OCI-LY3 (cell line): ENCODE data around the gene GDPD4.

Source experiments
- H2AFZ ChIP-seq: fragments of 200-600, 300-600 bp; shearing (Covaris generic); 2 replicates; pipeline ENCODE4 v1.6.0; 2014; ENCODE audit warnings: antibody characterized with exemption, low read depth, low read length
- H3K27ac ChIP-seq: fragments of 200-600, 300-600 bp; sonication (generic); 2 replicates; pipeline ENCODE4 v1.5.1; 2014; ENCODE audit warnings: mild to moderate bottlenecking, low read length, moderate library complexity, mixed read lengths
- H3K27me3 ChIP-seq: fragments of 200-600, 300-600 bp; sonication (generic); 2 replicates; pipeline ENCODE4 v1.6.1; 2014; ENCODE audit warnings: low read depth, low read length, mixed read lengths
- H3K36me3 ChIP-seq: fragments of 200-600, 300-600 bp; sonication (generic); replicated peaks from 2 replicates; pipeline ENCODE3; 2014; ENCODE audit warnings: low read depth, low read length, mixed read lengths
- H3K4me1 ChIP-seq: fragments of 300-600, 200-600 bp; sonication (generic); 2 replicates; pipeline ENCODE4 v1.6.1; 2014; ENCODE audit warnings: low read length, mixed read lengths
- H3K4me2 ChIP-seq: fragments of 200-600, 300-600 bp; sonication (generic); 2 replicates; pipeline ENCODE4 v1.6.1; 2014; ENCODE audit warnings: low read length, mixed read lengths
- H3K4me3 ChIP-seq: fragments of 300-600, 200-600 bp; sonication (generic); 2 replicates; pipeline ENCODE4 v1.5.1; 2014; ENCODE audit warnings: antibody characterized with exemption, mild to moderate bottlenecking, low read length, moderate library complexity
- H3K79me2 ChIP-seq: fragments of 300-600, 200-600 bp; shearing (Covaris generic); 2 replicates; pipeline ENCODE4 v1.6.1; 2014; ENCODE audit warnings: mild to moderate bottlenecking, low read length, mixed read lengths
- H3K9ac ChIP-seq: fragments of 300-600, 200-600 bp; shearing (Covaris generic); 2 replicates; pipeline ENCODE4 v1.6.0; 2014; ENCODE audit warnings: mild to moderate bottlenecking, low read length, moderate library complexity
- H3K9me3 ChIP-seq: fragments of 200-600, 300-600 bp; shearing (Covaris generic); 2 replicates; pipeline ENCODE4 v1.6.1; 2014; ENCODE audit warnings: low read length, mixed read lengths; ENCODE audit not compliant: insufficient read depth
- H4K20me1 ChIP-seq: fragments of 200-600, 300-600 bp; sonication (generic); 2 replicates; pipeline ENCODE4 v1.6.1; 2016; ENCODE audit warnings: low read length, mixed read lengths; ENCODE audit not compliant: insufficient read depth
- CTCF ChIP-seq: fragments of 200-600, 300-600 bp; sonication (generic); IDR thresholded peaks from 2 replicates; pipeline ENCODE4 v1.5.1; 2014; ENCODE audit warnings: antibody characterized with exemption, low read length, low read depth
- EZH2phosphoT487 ChIP-seq: fragments of 200-600 bp; shearing (Covaris generic); IDR thresholded peaks from 2 replicates; pipeline ENCODE4 v1.6.1; 2018; ENCODE audit warnings: antibody characterized with exemption, mixed run types, low read depth

Gene GDPD4

GRCh38 chr11:77190331-77191075 lies 111.0 kb downstream of the GDPD4 start:
- no peaks in the 10 kb centered on the region for H3K79me2 ChIP-seq
- no peak overlapping the region for H3K4me2 ChIP-seq
- no peaks in the 10 kb centered on the region for H3K36me3 ChIP-seq
- H3K27ac ChIP-seq, result no peak overlapping the region
- no peak overlapping the region for H2AFZ ChIP-seq
- H3K9me3 ChIP-seq, result no peaks in the 10 kb centered on the region
- TF ChIP-seq EZH2phosphoT487 (no peak), CTCF (no peak)
- H3K4me3 ChIP-seq, result no peak overlapping the region
- no peak overlapping the region for H3K9ac ChIP-seq
- H3K4me1 ChIP-seq, result peaks cover 12% of the 10 kb centered on the region
- no peaks in the 10 kb centered on the region for H4K20me1 ChIP-seq
- H3K27me3 ChIP-seq, result no peaks in the 10 kb centered on the region

GRCh38 chr11:77189588-77190210 lies 111.8 kb downstream of the GDPD4 start:
- peaks cover 12% of the 10 kb centered on the region for H3K4me1 ChIP-seq
- no peaks in the 10 kb centered on the region for H3K9me3 ChIP-seq
- H2AFZ ChIP-seq, result no peak overlapping the region
- TF ChIP-seq CTCF, result no peak
- no peak for TF ChIP-seq EZH2phosphoT487
- no peak overlapping the region for H3K27ac ChIP-seq
- no peak overlapping the region for H3K4me3 ChIP-seq
- H3K9ac ChIP-seq, result no peak overlapping the region
- no peaks in the 10 kb centered on the region for H3K79me2 ChIP-seq
- H3K27me3 ChIP-seq, result no peaks in the 10 kb centered on the region
- no peaks in the 10 kb centered on the region for H3K36me3 ChIP-seq
- H4K20me1 ChIP-seq, result no peaks in the 10 kb centered on the region
- H3K4me2 ChIP-seq, result no peak overlapping the region

- no peaks in the 10 kb centered on the region for H3K9me3 ChIP-seq
- H3K27ac ChIP-seq, result no peak overlapping the region
- no peak overlapping the region for H3K4me2 ChIP-seq
- H3K4me1 ChIP-seq, result peaks cover 12% of the 10 kb centered on the region
- H3K36me3 ChIP-seq, result no peaks in the 10 kb centered on the region
- no peaks in the 10 kb centered on the region for H4K20me1 ChIP-seq
- no peaks in the 10 kb centered on the region for H3K79me2 ChIP-seq
- H3K9ac ChIP-seq, result no peak overlapping the region
- H2AFZ ChIP-seq, result no peak overlapping the region
- no peaks in the 10 kb centered on the region for H3K27me3 ChIP-seq
- TF ChIP-seq EZH2phosphoT487 (no peak), CTCF (no peak)
- H3K4me3 ChIP-seq, result no peak overlapping the region
Observed at GRCh38 chr11:77188633-77189491, 112.6 kb downstream of the GDPD4 start.
